Naive thymus-derived CD8-positive, alpha-beta T cell (primary cell): ENCODE data around the gene ACBD4. TPM values are rescaled to one million over a fixed set of nuclear protein-coding genes. Genes with fewer than 3 reads are reported as not detected.
A peak's percentile ranks its signal among the peaks of the same experiment; 100 is the strongest.

Experiments used
- ATAC-seq, 2 donors: fragments of 150-1000 bp; cut with Tn5 transposase in 1 of 2; sonication (Bioruptor Pico), chemical (Tn5 transposase) in 1 of 2; 1 replicate in 1 of 2; 2 replicates in 1 of 2; pipeline ENCODE4 v1.10.0; 2021; ENCODE audit warnings: mild to moderate bottlenecking in 2 of 2, moderate library complexity in 2 of 2
- POLR2A ChIA-PET: fragments of 350-600 bp; sonication (Branson Sonifier 250); formaldehyde crosslinking; loops from one replicate; lab custom pipeline; 2021; ENCODE audit warnings: antibody characterized with exemption; lab: Charles Lee
- DNase-seq, 10 donors: peaks; one replicate each; pipeline versions ENCODE4 v3.0.0 to v3.0.0-alpha.2; 2020 to 2022
- H3K27ac Mint-ChIP-seq, 10 donors: one replicate each; pipeline ENCODE4 v1.8.0; 2020 to 2022; ENCODE audit warnings: mild to moderate bottlenecking in 10 of 10, mixed read lengths in 10 of 10, moderate library complexity in 4 of 10, inconsistent platforms in 1 of 10
- H3K27me3 Mint-ChIP-seq, 5 donors: one replicate each; pipeline ENCODE4 v1.8.0; 2021 to 2022; ENCODE audit warnings: mixed read lengths in 5 of 5
- H3K36me3 Mint-ChIP-seq, 3 donors: one replicate each; pipeline ENCODE4 v1.8.0; 2020 to 2022; ENCODE audit warnings: mixed read lengths in 3 of 3, mild to moderate bottlenecking in 2 of 3, inconsistent platforms in 1 of 3
- H3K4me1 Mint-ChIP-seq, 4 donors: one replicate each; pipeline ENCODE4 v1.8.0; 2021 to 2022; ENCODE audit warnings: mixed read lengths in 4 of 4
- H3K4me3 Mint-ChIP-seq, 10 donors: one replicate each; pipeline ENCODE4 v1.8.0; 2020 to 2022; ENCODE audit warnings: mild to moderate bottlenecking in 10 of 10, mixed read lengths in 10 of 10, moderate library complexity in 6 of 10, inconsistent platforms in 1 of 10
- H3K9me3 Mint-ChIP-seq, 9 donors: one replicate each; pipeline ENCODE4 v1.8.0; 2020 to 2022; ENCODE audit warnings: mixed read lengths in 9 of 9, mild to moderate bottlenecking in 3 of 9, inconsistent platforms in 1 of 9, moderate library complexity in 1 of 9
- polyA plus RNA-seq, 3 donors: library from polyadenylated mRNA; unstranded; fragments of 300-500 nt; fragmentation: Illumina TruSeq; gene quantifications; one replicate each; pipeline ENCODE4 v1.2.3, GENCODE V29; 2021
- total RNA-seq, 8 experiments: library from RNA in 2 of 8; stranded (reverse) in 2 of 8; gene quantifications; one replicate each; pipeline ENCODE4 v1.2.3 and lab custom pipeline; 2021 to 2026

Gene ACBD4
- total and polyA plus RNA-seq, 5 experiments from 2014 or later = 10.5 to 48.5 (median 17.4) TPM

DNA sequence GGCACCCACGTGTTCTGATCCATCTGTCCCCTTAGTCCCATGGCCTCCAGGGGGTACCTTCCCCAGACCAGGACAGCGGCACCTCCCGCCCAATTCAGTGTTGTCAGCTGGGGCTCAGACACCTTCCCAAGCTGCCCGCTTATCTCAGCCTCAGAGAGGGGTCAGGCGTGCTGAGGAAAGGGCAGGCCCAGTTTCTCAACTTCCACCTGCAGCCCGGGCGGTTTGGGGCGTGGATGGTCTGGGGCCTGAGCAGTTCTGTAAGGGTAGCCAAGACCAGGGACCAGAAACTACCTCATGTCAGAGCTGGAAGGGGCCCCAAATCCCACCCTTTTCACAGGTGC, 8.3 kb upstream of the ACBD4 start:
- POLR2A ChIA-PET = no interaction called here
- no peak for DNase-seq
- no peak overlapping the region for H3K4me3 Mint-ChIP-seq
- no peaks in the 10 kb centered on the region for H3K36me3 Mint-ChIP-seq
- ATAC-seq = no peak
- H3K4me1 Mint-ChIP-seq = peaks cover 0 to 3% (median under 1%) of the 10 kb centered on the region in 4 donors
- no peak overlapping the region for H3K27ac Mint-ChIP-seq
- no peaks in the 10 kb centered on the region for H3K9me3 Mint-ChIP-seq
- H3K27me3 Mint-ChIP-seq = peaks cover 0 to 3% (median 3%) of the 10 kb centered on the region in 5 donors

DNA sequence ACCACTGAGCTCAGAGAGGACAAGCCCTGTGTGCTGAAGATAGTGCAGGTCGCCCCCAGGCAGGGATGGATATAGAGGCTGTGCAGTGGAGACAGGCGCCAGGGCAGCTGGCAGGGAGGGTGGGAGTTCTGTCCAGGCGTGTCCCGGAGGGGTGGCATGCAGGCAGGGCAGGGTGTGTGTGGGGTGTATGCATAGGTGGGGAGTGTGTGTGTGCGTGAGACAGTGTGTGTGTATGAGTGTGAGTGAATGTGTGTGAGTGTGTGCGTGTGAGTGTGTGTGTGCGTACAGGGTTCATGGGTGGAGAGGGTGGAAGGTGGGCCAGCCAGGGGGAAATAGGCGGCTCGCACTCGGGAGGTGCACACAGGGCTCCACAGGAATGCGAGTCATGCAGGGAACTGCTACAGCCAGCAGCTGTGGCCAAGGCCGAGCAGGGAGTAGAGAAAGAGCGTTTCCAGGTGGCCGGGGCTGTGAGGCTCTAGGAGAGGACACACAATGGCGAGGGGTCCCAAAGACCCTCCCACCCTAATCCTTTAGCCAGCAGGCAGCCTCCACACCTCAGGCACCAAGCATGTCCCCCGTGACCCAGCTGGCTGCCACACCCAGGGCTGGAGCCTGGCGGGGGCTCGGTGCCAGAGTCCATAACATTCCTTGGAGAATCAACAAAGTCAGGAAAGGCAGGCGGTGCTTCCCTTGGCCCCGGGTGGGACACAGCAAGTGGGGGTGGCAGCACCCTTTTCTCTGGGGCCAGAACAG, 7.8 kb upstream of the ACBD4 start:
- Mint-ChIP-seq H3K27me3 (peaks cover 0 to 3% (median 3%) of the 10 kb centered on the region in 5 donors), H3K4me1 (peaks cover 0 to 3% (median under 1%) of the 10 kb centered on the region in 4 donors), H3K27ac (peak overlapping the region in 1 of 10 donors; percentile 37), H3K9me3 (no peaks in the 10 kb centered on the region), H3K36me3 (no peaks in the 10 kb centered on the region), H3K4me3 (no peak overlapping the region)
- ATAC-seq (no peak), DNase-seq (no peak)
- POLR2A ChIA-PET = no interaction called here

DNA sequence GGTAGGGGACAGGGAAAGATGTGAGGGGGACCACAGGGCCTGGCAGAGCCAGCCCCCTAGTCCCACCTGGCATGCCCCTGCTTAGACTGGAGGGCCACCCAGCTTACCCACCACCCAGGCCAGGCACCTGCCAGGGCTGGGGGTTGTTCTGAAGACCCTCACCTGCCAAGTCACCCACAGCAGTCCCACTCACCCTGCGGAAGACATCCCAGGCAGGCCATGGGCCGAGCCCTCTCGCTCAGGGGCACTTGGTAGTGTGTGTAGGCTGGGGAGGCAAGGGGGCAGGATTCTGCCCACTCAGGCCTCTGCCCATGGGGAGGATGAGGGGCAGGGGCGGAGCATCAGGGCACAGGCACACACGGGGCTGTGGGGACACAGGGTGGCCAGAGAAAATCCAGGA, 7.2 kb upstream of the ACBD4 start:
- Mint-ChIP-seq H3K27me3 (peaks cover 0 to 3% (median 3%) of the 10 kb centered on the region in 5 donors), H3K27ac (no peak overlapping the region), H3K4me3 (no peak overlapping the region), H3K36me3 (no peaks in the 10 kb centered on the region), H3K9me3 (no peaks in the 10 kb centered on the region), H3K4me1 (peaks cover 0 to 6% (median 3%) of the 10 kb centered on the region in 4 donors)
- ATAC-seq = no peak
- DNase-seq = no peak
- POLR2A ChIA-PET = no interaction called here

DNA sequence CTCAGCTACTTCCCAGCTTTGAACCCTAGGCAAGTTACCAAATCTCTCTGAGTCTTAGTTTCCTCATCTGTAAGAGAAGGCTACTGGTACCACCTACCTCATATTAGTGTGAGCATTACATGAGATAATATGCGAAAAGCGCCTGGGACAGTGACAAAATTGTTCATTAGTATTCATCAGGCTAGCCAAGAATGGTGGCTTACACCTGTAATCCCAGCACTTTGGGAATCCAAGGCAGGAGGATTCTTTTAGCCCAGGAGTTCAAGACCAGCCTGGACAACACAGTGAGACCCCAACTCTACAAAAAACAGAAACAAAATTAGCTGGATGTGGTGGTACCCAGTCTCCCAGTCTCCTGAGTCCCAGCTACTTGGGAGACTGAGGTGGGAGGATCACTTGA, 6.5 kb upstream of the ACBD4 start:
- POLR2A ChIA-PET = interaction anchor here (0.8 kb wide), 1 partner anchor 43 kb away, joined by 3 read pairs; no protein-coding TSS in a partner anchor
- Mint-ChIP-seq H3K9me3 (no peaks in the 10 kb centered on the region), H3K4me1 (peaks cover 5 to 9% (median 6%) of the 10 kb centered on the region in 4 donors), H3K36me3 (no peaks in the 10 kb centered on the region), H3K4me3 (no peak overlapping the region), H3K27ac (no peak overlapping the region), H3K27me3 (peaks cover 0 to 3% (median 3%) of the 10 kb centered on the region in 5 donors)
- DNase-seq (no peak), ATAC-seq (no peak)

DNA sequence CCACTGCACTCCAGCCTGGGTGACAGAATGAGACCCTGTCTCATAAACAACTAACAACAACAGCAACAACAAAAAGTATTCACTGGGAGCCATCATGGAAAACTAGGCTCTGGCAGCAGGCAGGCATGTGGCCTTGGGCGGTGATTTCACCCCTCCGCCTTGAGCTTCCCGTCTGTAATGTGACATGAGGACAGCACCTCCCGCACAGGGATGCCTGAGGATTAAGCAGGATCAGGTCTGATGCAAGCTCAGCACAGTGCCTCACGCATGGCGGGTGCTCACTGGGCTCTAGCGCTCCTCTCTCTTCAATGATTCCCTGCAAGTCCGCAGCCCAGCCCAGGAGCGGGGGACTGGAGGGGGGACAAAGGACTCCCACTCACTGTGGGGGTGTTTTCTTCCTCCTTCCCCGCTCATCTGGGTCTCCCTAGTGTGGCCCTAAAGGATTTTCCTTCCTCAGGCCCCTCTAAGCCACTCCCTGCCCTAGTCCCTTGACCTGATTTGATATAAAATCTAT, 6.0 kb upstream of the ACBD4 start:
- H3K4me1 Mint-ChIP-seq = peaks cover 5 to 9% (median 6%) of the 10 kb centered on the region in 4 donors
- no peak for ATAC-seq
- H3K27ac Mint-ChIP-seq = no peak overlapping the region
- no peaks in the 10 kb centered on the region for H3K9me3 Mint-ChIP-seq
- peaks cover 0 to 3% (median 3%) of the 10 kb centered on the region in 5 donors for H3K27me3 Mint-ChIP-seq
- H3K36me3 Mint-ChIP-seq = no peaks in the 10 kb centered on the region
- no peak overlapping the region for H3K4me3 Mint-ChIP-seq
- DNase-seq = no peak
- POLR2A ChIA-PET = interaction anchor here (0.8 to 1.2 kb wide), 3 partner anchors 10 to 43 kb away, joined by 3 to 4 read pairs (median 3); no protein-coding TSS in a partner anchor

DNA sequence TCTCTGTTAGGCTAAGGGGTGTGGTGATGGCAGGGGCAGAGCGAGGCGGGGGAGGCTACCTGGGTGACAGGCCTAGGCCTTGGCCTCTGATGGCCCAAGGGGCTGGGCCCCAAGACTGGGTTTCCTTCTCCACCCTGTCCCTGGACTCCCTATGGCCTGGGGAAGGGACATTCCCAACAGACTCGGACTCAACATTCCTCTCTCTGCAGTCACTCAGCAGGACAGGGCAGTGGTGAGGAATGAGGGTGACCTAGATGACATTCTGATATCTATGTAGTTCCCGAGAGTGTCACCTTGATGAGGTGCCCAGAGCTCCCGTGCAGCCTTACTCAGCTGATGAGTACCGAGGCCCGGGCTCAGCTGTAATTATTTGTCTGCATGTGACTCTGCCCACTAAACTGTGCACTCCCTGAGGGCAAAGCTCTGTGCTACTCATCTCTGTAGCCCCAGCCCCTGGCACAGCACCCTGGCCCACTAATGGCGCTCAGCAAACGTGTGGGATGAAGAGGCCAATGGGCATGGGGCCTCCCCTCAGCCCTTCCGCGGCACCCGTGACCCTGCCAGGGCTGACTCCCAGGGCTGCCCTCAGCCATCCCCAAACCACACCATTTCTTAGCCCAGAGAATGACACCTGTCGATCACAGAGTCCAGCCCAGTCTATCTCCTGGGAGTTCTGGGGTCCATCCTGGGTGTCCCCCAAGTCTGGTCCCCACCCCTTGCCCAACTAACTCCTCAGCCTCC, 5.4 kb upstream of the ACBD4 start:
- no peak for ATAC-seq
- DNase-seq = peak in 1 of 10 donors; percentile 54
- Mint-ChIP-seq H3K9me3 (no peaks in the 10 kb centered on the region), H3K4me1 (peaks cover 5 to 10% (median 7%) of the 10 kb centered on the region in 4 donors), H3K36me3 (no peaks in the 10 kb centered on the region), H3K4me3 (peak overlapping the region in 5 of 10 donors; percentile 10 to 78 (median 30)), H3K27me3 (peaks cover 0 to 3% (median 3%) of the 10 kb centered on the region in 5 donors), H3K27ac (no peak overlapping the region)
- POLR2A ChIA-PET = interaction anchor here (0.8 to 1.2 kb wide), 3 partner anchors 11 to 42 kb away, joined by 3 to 4 read pairs (median 3); no protein-coding TSS in a partner anchor

DNA sequence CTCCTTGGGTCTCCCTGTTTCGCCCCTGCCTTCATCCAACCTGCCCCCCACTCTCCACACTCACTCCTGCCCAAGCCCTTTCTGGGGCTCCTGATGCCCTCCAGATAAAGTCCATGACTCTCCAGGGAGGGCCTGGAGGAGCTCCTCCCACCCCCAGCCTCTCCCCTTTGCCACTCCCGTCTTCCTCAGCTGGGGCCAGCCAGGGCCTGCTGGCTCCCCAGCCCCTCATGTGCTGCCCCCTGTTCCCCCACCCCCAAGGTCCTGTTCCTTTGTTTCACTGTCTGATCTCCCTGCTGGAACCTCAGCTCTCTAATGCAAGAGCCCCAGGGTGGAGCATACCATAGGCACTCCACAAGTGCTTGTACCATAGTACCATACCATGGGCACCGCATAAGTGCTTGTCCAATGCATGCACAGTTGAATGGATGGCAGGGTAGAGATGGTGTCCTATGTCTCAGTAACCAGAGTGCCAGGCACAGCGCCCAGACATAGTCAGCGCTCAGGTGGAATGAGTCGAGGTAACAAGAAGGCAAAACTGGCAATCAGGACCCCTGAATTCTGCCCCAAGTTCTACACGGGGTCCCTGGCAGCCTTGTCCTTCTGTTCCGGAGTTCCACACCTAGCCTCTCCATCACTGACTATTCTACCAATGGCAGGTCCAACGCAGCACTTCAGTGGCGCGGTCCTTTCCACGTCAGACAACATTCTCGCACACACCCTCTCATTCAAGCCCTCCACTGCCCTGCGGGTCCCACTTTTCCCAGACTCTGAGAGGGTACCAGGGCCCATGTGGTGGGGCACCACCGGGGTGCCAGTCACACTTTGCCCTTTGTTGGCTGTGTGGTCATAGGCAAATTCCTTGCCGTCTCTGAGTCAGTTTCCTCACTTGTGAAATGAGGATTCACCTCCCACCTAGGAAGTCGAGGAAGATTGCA, 4.5 kb upstream of the ACBD4 start:
- Mint-ChIP-seq H3K27me3 (peaks cover 0 to 3% (median 3%) of the 10 kb centered on the region in 5 donors), H3K27ac (peak overlapping the region in 6 of 10 donors; percentile 44 to 63 (median 52)), H3K36me3 (no peaks in the 10 kb centered on the region), H3K4me3 (peak overlapping the region; percentile 15 to 84 (median 68)), H3K9me3 (no peaks in the 10 kb centered on the region), H3K4me1 (peaks cover 6 to 16% (median 12%) of the 10 kb centered on the region in 4 donors)
- DNase-seq (peak in 1 of 10 donors; percentile 52), ATAC-seq (no peak)
- POLR2A ChIA-PET = interaction anchor here (1.2 to 7.2 kb wide), 2 partner anchors 12 to 17 kb away, joined by 4 to 195 read pairs; partner anchors contain the start of gene HEXIM1

DNA sequence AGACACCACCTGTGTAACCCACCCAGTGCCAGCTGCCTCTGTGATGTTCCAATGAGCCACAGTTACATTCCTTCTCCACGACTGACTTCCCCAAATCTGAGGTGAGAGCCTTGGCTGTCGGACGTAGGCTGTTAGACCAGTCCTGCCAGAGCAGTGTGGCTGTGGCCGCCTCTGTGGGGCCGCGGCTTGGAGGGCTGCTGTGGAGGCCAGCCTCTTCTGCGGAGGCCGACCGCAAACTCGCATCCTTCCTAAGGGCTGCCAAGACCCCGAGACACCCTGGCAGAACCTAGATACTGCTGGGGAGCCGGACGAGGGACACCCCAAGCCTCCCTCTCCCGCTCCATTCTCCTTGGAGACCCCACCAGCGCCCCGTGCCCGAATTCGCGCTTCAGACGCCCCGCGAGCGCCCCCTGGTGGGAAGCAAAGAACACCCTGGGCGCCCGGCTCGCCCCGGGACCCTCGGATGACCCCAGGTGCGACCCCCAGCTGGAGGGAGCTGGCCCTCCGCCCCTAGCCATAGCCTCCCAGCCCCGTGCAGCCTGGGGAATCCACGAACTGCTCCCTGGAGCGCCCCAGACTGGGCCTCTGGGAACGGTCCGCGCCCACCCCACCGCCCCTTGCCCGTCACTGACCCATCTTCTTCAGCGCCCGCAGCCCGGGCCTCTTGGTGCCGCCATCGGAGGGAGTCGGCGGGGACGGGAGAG, 3.7 kb upstream of the ACBD4 start:
- Mint-ChIP-seq H3K9me3 (no peaks in the 10 kb centered on the region), H3K27ac (peak overlapping the region in 5 of 10 donors; percentile 15 to 87 (median 49)), H3K36me3 (no peaks in the 10 kb centered on the region), H3K4me3 (peak overlapping the region; percentile 42 to 84 (median 70)), H3K27me3 (peaks cover 0 to 3% (median 3%) of the 10 kb centered on the region in 5 donors), H3K4me1 (peaks cover 10 to 25% (median 18%) of the 10 kb centered on the region in 4 donors)
- POLR2A ChIA-PET = interaction anchor here (7.2 kb wide), 1 partner anchor 16 kb away, joined by 195 read pairs; the partner anchor contains the start of gene HEXIM1
- DNase-seq (peak in 9 of 10 donors; percentile 30 to 78 (median 47)), ATAC-seq (peak in 1 of 2 donors; percentile 0)

DNA sequence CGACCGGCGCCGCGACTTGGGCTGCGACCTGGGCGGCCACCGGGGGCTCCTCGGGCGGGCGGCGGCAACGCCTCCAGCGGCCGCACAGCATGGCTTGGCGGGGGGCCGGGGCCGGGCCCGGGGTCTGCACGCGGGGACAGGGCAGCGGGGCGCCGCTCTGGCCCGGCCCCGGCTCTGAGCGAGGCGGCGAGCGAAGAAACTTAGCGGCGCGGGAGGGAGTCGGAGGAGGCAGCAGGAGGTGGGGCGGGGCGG, 3.2 kb upstream of the ACBD4 start, which contains the start of gene PLCD3:
PLCD3 (minus strand) TSS at position 196 of the 252 bp plus-strand sequence; CDS start at position 91, 105 bp downstream.
- Mint-ChIP-seq H3K27ac (peak within 1 kb of the TSS; percentile 29 to 95 (median 92)), H3K27me3 (peaks cover 0 to 3% (median 3%) of the 10 kb centered on the region in 5 donors), H3K4me1 (peaks cover 10 to 25% (median 18%) of the 10 kb centered on the region in 4 donors), H3K36me3 (no peaks in the 10 kb centered on the region), H3K9me3 (no peaks in the 10 kb centered on the region), H3K4me3 (peak within 1 kb of the TSS; percentile 84 to 94 (median 90))
- peak in 1 of 2 donors; percentile 42 for ATAC-seq
- peak in 1 of 10 donors; percentile 42 for DNase-seq
- POLR2A ChIA-PET = interaction anchor here (4.0 to 7.2 kb wide), 2 partner anchors 16 to 30 kb away, joined by 38 to 195 read pairs; partner anchors contain the start of genes HEXIM1 and HEXIM2

DNA sequence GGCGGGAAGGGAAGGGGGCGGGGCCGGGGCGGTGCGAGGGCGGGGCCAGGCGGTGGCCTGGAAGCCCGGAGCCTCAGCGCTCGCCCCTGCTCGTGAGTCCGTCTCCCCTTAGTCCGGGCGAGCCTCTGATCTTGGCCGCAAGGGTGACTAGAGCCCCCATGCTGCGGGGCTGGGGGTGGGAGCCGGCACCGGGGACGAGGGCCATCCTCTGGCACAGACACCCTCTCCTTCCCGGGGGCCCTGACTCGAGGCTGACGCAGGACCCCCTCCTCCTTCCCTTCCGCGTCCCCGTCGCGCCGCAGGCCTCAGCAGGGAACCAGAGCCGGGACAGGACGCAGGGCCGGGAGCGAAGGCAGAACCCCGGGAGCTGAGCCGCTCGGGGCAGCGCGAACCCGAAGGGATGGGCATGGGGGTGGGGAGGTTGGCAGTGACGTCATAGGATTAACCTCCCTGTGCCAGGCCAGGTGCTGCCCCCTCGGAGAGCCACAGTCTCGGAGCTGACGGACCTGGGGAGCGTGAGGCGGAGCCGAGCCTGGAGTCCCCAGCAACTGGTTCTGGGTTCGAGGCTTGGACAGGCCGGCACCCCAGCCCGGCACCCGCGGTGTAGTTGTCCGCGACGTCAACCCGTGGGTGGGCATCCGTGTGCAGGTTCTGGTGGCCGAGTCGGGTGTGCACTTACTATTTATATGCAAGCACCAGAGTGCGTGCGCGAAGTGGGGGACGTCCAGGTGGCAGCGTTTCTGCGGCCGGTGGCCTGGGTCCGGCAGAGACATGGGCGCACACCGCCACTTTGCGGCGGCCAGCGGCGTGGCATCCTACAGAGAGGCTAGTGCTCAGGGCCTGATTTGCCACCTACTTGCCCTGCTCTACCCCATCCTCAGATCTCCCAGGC, 2.7 kb upstream of the ACBD4 start:
- peaks cover 8 to 25% (median 18%) of the 10 kb centered on the region in 4 donors for H3K4me1 Mint-ChIP-seq
- ATAC-seq = peak; percentile 34 to 49
- peaks cover 0 to 3% (median 3%) of the 10 kb centered on the region in 5 donors for H3K27me3 Mint-ChIP-seq
- POLR2A ChIA-PET = interaction anchor here (0.6 to 7.2 kb wide), 8 partner anchors 9 to 256 kb away, joined by 3 to 195 read pairs (median 6); partner anchors contain the start of genes HEXIM1 and HEXIM2
- no peaks in the 10 kb centered on the region for H3K36me3 Mint-ChIP-seq
- no peaks in the 10 kb centered on the region for H3K9me3 Mint-ChIP-seq
- H3K27ac Mint-ChIP-seq = peak overlapping the region; percentile 29 to 95 (median 92)
- peak; percentile 55 to 87 (median 76) for DNase-seq
- H3K4me3 Mint-ChIP-seq = peak overlapping the region; percentile 84 to 94 (median 90)
